Transverse colon (tissue), 4 donors: ENCODE data around the gene SLC39A11. TPM values are rescaled to one million over a fixed set of nuclear protein-coding genes. Genes with fewer than 3 reads are reported as not detected.

Experiments used
- DNase-seq: peaks from one replicate; pipeline ENCODE4 v3.0.0-alpha.2; 2019
- H3K27ac ChIP-seq, 4 donors: fragments of 200-600 bp; sonication (generic); 2 replicates each; pipeline ENCODE4 v1.5.1; 2016 to 2018; ENCODE audit warnings: inconsistent platforms in 4 of 4
- H3K27me3 ChIP-seq: fragments of 200-600 bp; sonication (generic); 2 replicates; pipeline ENCODE4 v1.5.1; 2017; ENCODE audit warnings: inconsistent platforms
- H3K36me3 ChIP-seq, 4 donors: fragments of 200-600 bp; sonication (generic); 2 replicates each; pipeline ENCODE4 v1.5.1; 2017 to 2019; ENCODE audit warnings: inconsistent platforms in 4 of 4
- H3K4me1 ChIP-seq, 4 donors: fragments of 200-600 bp; sonication (generic); 2 replicates each; pipeline ENCODE4 v1.5.1; 2017 to 2020; ENCODE audit warnings: inconsistent platforms in 4 of 4
- H3K4me3 ChIP-seq, 4 donors: fragments of 200-600 bp; sonication (generic); 1 replicate in 1 of 4; 2 replicates in 3 of 4; pipeline versions ENCODE4 v1.5.1 to v1.6.1; 2017 to 2019; ENCODE audit warnings: inconsistent platforms in 4 of 4
- H3K9me3 ChIP-seq, 2 donors: fragments of 200-600 bp; sonication (generic); 2 replicates each; pipeline ENCODE4 v1.5.1; 2017 to 2019; ENCODE audit warnings: inconsistent platforms in 2 of 2
- CTCF ChIP-seq, 5 experiments: fragments of 200-600 bp in 3 of 5; fragments of 450-650 bp in 2 of 5; sonication (generic) in 3 of 5; IDR thresholded peaks; 1 replicate in 2 of 5; 2 replicates in 3 of 5; pipeline ENCODE4 v1.5.1; 2016 to 2017; ENCODE audit warnings: antibody characterized with exemption in 5 of 5, inconsistent platforms in 3 of 5, mild to moderate bottlenecking in 2 of 5, moderate library complexity in 1 of 5
- EP300 ChIP-seq: sonication (generic); formaldehyde crosslinking; IDR thresholded peaks from one replicate; pipeline ENCODE4 v1.6.1; 2017; ENCODE audit warnings: antibody characterized with exemption, low read depth
- POLR2A ChIP-seq: fragments of 450-650 bp; IDR thresholded peaks from one replicate; pipeline ENCODE4 v1.6.1; 2016; ENCODE audit warnings: antibody characterized with exemption, mild to moderate bottlenecking, moderate library complexity
- POLR2AphosphoS5 ChIP-seq, 3 donors: sonication (generic); formaldehyde crosslinking; IDR thresholded peaks; one replicate each; pipeline ENCODE4 v1.6.1; 2016; ENCODE audit warnings: antibody characterized with exemption in 3 of 3
- WGBS, 2 donors: methylation state at CpG; one replicate each; pipeline ENCODE4 v1.1.5; 2018; ENCODE audit warnings: low coverage in 1 of 2; 5-methylcytosine and 5-hydroxymethylcytosine counted together
- in situ Hi-C, 4 donors: fragments of 200-750 bp; cut with MboI; loops; one replicate each; pipeline versions ENCODE4 v1.15.0 to v1.15.1; 2017; ENCODE audit warnings: low sequenced_read_pairs in 3 of 4, low pct_ligation_motif_present in 1 of 4, low pct_unique_long_range_greater_than_20kb in 1 of 4
- intact Hi-C: fragments of 100-400 bp; cut with DNase I; formaldehyde crosslinking; loops from one replicate; pipeline ENCODE4 v1.15.1; 2023; ENCODE audit warnings: low total_unique reads
- total RNA-seq, 4 donors: library from RNA; depleted of rRNA; stranded (reverse); fragments of >200 nt; gene quantifications; one replicate each; pipeline ENCODE4 v1.1.0, GENCODE V29; 2016

SLC39A11 gene
- total RNA-seq, 4 donors from 2014 or later = 20.7 to 49.7 (median 33.3) TPM

- DNase-seq = no peak
- H3K4me3 ChIP-seq = no peak overlapping the region
- H3K27me3 ChIP-seq = no peaks in the 10 kb centered on the region
- H3K36me3 ChIP-seq = no peaks in the 10 kb centered on the region
- intact Hi-C loops = no loop called here
- no peak for TF ChIP-seq POLR2AphosphoS5 (IDR thresholded peaks at IDR 0.05)
- no peak for TF ChIP-seq EP300
- no peak for TF ChIP-seq CTCF (IDR thresholded peaks at IDR 0.05)
- no peak for TF ChIP-seq POLR2A
- in situ Hi-C loops = loop anchor here in 1 of 4 donors (25.0 kb wide), 1 partner anchor 392 kb away; no protein-coding TSS in a partner anchor
- no peaks in the 10 kb centered on the region for H3K9me3 ChIP-seq
- H3K4me1 ChIP-seq = no peaks in the 10 kb centered on the region
- no peak overlapping the region for H3K27ac ChIP-seq
- WGBS, 2 donors = 91 to 97% methylated on average over 5 to 8 of the region's 8 CpGs
Observed at GRCh38 chr17:72954579-72954978, 137.9 kb downstream of the SLC39A11 start.

- Histone ChIP-seq H3K27me3 (no peaks in the 10 kb centered on the region), H3K4me3 (no peak overlapping the region), H3K9me3 (no peaks in the 10 kb centered on the region), H3K27ac (no peak overlapping the region), H3K4me1 (no peaks in the 10 kb centered on the region), H3K36me3 (no peaks in the 10 kb centered on the region)
- intact Hi-C loops (no loop called here), in situ Hi-C loops (loop anchor here in 1 of 4 donors (25.0 kb wide), 1 partner anchor 391 kb away; no protein-coding TSS in a partner anchor)
- no peak for TF ChIP-seq POLR2A
- TF ChIP-seq POLR2AphosphoS5 (IDR thresholded peaks at IDR 0.05) = no peak
- TF ChIP-seq CTCF (IDR thresholded peaks at IDR 0.05) = no peak
- no peak for TF ChIP-seq EP300
- WGBS, 2 donors = 88% methylated on average over 9 of the region's 11 CpGs; no CpG with 5 or more reads in 1 of the 2 donors
- no peak for DNase-seq
Observed at GRCh38 chr17:72953621-72954020, 138.9 kb downstream of the SLC39A11 start.

GRCh38 chr17:72952641-72953315, 139.7 kb downstream of the SLC39A11 start:
- 86 to 93% methylated on average over 6 to 10 of the region's 10 CpGs for WGBS, 2 donors
- in situ Hi-C loops (loop anchor here in 1 of 4 donors (25.0 kb wide), 1 partner anchor 390 kb away; no protein-coding TSS in a partner anchor), intact Hi-C loops (no loop called here)
- Histone ChIP-seq H3K27me3 (no peaks in the 10 kb centered on the region), H3K4me1 (no peaks in the 10 kb centered on the region), H3K4me3 (no peak overlapping the region), H3K9me3 (no peaks in the 10 kb centered on the region), H3K36me3 (no peaks in the 10 kb centered on the region), H3K27ac (no peak overlapping the region)
- no peak for DNase-seq
- no peak for TF ChIP-seq POLR2AphosphoS5 (IDR thresholded peaks at IDR 0.05)

- Histone ChIP-seq H3K36me3 (no peaks in the 10 kb centered on the region), H3K4me3 (no peak overlapping the region), H3K4me1 (no peaks in the 10 kb centered on the region), H3K27ac (no peak overlapping the region), H3K9me3 (no peaks in the 10 kb centered on the region), H3K27me3 (no peaks in the 10 kb centered on the region)
- in situ Hi-C loops (loop anchor here in 1 of 4 donors (25.0 kb wide), 1 partner anchor 390 kb away; no protein-coding TSS in a partner anchor), intact Hi-C loops (no loop called here)
- no peak for DNase-seq
- 71 to 93% methylated on average over 3 to 5 of the region's 5 CpGs for WGBS, 2 donors
- TF ChIP-seq CTCF (IDR thresholded peaks at IDR 0.05) (no peak), POLR2AphosphoS5 (IDR thresholded peaks at IDR 0.05) (no peak), POLR2A (no peak), EP300 (no peak)
Observed at GRCh38 chr17:72952220-72952619, 140.3 kb downstream of the SLC39A11 start.
